Neural cell (in vitro differentiated cells): ENCODE results near the gene NHERF1.

Source experiments
- MXI1 ChIP-seq: fragments of 450-650 bp; conservative IDR thresholded peaks from 2 replicates; pipeline ENCODE4 v1.6.1; 2014; ENCODE audit warnings: antibody characterized with exemption, mild to moderate bottlenecking; ENCODE audit not compliant: poor library complexity, severe bottlenecking
- POLR2AphosphoS5 ChIP-seq: IDR thresholded peaks from 2 replicates; pipeline ENCODE4 v1.6.1; 2012
- REST ChIP-seq: IDR thresholded peaks from 2 replicates; pipeline ENCODE4 v1.6.1; 2012; ENCODE audit warnings: borderline replicate concordance
- TF ChIP-seq, protein P1 (sequence below): fragments of 450-650 bp; IDR thresholded peaks from 2 replicates; pipeline ENCODE4 v1.5.1; 2014; ENCODE audit warnings: antibody characterized with exemption, mild to moderate bottlenecking, moderate library complexity; ENCODE audit not compliant: poor library complexity, severe bottlenecking

DNA sequence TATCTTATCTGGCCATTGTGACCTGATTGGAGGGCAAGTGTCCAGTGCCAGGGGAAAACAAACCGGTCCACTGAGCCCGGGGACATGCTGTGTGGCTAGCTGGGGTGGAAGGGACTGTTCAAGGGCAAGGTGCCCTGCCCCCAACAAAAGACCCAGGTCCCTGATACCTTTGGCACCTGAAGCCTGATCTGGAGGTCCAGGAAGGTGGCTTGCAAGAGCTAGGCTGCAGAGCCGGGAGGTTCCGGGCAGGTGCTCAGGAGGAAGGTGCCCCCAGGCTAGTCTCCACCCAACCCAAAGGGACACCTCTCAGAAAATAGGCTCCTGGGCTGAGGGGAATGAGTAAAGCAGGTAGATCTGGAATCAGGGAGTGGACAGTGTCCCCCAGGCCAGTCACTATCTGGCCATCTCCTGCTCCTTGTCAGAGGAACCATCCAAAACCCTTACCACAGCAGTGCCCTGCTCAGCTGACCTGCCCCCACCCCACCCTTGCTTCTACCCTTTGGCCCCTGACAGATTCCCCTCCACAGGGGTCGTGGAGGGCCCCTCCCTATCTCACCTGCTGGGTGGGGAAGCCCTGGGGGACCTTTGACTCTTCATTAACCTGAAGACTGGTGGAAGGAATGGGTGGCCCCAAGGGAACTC lies 21.5 kb downstream of the NHERF1 start:
- TF ChIP-seq MXI1, result no peak
- TF ChIP-seq, protein P1, sequence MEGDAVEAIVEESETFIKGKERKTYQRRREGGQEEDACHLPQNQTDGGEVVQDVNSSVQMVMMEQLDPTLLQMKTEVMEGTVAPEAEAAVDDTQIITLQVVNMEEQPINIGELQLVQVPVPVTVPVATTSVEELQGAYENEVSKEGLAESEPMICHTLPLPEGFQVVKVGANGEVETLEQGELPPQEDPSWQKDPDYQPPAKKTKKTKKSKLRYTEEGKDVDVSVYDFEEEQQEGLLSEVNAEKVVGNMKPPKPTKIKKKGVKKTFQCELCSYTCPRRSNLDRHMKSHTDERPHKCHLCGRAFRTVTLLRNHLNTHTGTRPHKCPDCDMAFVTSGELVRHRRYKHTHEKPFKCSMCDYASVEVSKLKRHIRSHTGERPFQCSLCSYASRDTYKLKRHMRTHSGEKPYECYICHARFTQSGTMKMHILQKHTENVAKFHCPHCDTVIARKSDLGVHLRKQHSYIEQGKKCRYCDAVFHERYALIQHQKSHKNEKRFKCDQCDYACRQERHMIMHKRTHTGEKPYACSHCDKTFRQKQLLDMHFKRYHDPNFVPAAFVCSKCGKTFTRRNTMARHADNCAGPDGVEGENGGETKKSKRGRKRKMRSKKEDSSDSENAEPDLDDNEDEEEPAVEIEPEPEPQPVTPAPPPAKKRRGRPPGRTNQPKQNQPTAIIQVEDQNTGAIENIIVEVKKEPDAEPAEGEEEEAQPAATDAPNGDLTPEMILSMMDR, result no peak
- TF ChIP-seq REST, result no peak
- TF ChIP-seq POLR2AphosphoS5, result no peak
